ENCODE data around the gene DCBLD2.

GRCh38 chr3:98890181-98890835 lies 11.2 kb downstream of the DCBLD2 start:
- no peak for TF ChIP-seq CTCF (conservative IDR thresholded peaks at IDR 0.05; ENCODE audit: low read depth, low read length)
- TF ChIP-seq EZH2 (IDR thresholded peaks at IDR 0.05; ENCODE audit: borderline replicate concordance, low read depth, low read length, poor library complexity, severe bottlenecking) = no peak
